ENCODE data around the gene PRAMEF17. TPM values are rescaled to one million over a fixed set of nuclear protein-coding genes. Genes with fewer than 3 reads are reported as not detected.

Gene PRAMEF17
- total and polyA plus RNA-seq, 2 of the 8 experiments (the other 6 are each of a cell fraction or from before 2014, with no cell fraction given), result not detected

- DNase-seq (ENCODE audit: low read depth in 1 of 2, low spot score in 2 of 2), result no peak
- H3K36me3 ChIP-seq (ENCODE audit: control insufficient read depth in 2 of 4, insufficient read depth in 4 of 4, low read length in 3 of 4), result no peaks in the 10 kb centered on the region; a peak in 1 of 8 replicates
- H4K8ac ChIP-seq (ENCODE audit: extremely low read depth, insufficient read depth, low read length), result no peak overlapping the region
- no peak overlapping the region for H3K18ac ChIP-seq (ENCODE audit: extremely low read depth, low read length)
- no peaks in the 10 kb centered on the region for H4K20me1 ChIP-seq (replicated peaks in 1 of 2; ENCODE audit: control insufficient read depth in 1 of 2, insufficient read depth in 2 of 2, low read length in 2 of 2)
- no peak overlapping the region for H2AK5ac ChIP-seq (ENCODE audit: low read depth, low read length)
- 75% methylated on average over 4 of the region's 4 CpGs; no CpG with 5 or more reads in 1 of the 2 experiments for WGBS, 2 experiments (ENCODE audit: extremely low coverage in 1 of 2, insufficient coverage in 1 of 2, insufficient read length in 1 of 2, insufficient replicate concordance in 2 of 2, low coverage in 1 of 2, low lambda C conversion rate in 2 of 2, missing lambda C conversion rate in 1 of 2)
- no peak overlapping the region for H3K4me2 ChIP-seq (ENCODE audit: insufficient read depth in 1 of 2, low read depth in 2 of 2, low read length in 2 of 2)
- H3K27me3 ChIP-seq (replicated peaks in 1 of 4; ENCODE audit: control insufficient read depth in 3 of 4, extremely low read depth in 1 of 4, insufficient read depth in 3 of 4, low read length in 3 of 4), result no peaks in the 10 kb centered on the region
- no peak for TF ChIP-seq NANOG (IDR thresholded peaks at IDR 0.05; ENCODE audit: insufficient read depth, low read depth, low read length, poor library complexity, severe bottlenecking)
- no peak for TF ChIP-seq SIX5 (IDR thresholded peaks at IDR 0.05; ENCODE audit: low read depth, low read length)
- TF ChIP-seq RFX5 (IDR thresholded peaks at IDR 0.05; ENCODE audit: borderline replicate concordance, low read depth, low read length), result no peak
- TF ChIP-seq USF2 (IDR thresholded peaks at IDR 0.05; ENCODE audit: low read length), result no peak
- no peak for TF ChIP-seq KDM4A (IDR thresholded peaks at IDR 0.05; ENCODE audit: low read depth, low read length, severe bottlenecking)
- no peak for TF ChIP-seq ASH2L (IDR thresholded peaks at IDR 0.05; ENCODE audit: low read length)
- peaks cover 40 to 79% of the 10 kb centered on the region in 2 experiments for H3K9me3 ChIP-seq (ENCODE audit: insufficient read depth in 2 of 2, low read depth in 1 of 2, low read length in 1 of 2)
- no peak overlapping the region for H2BK12ac ChIP-seq (ENCODE audit: low read depth, low read length)
- no peak overlapping the region for H3K4ac ChIP-seq (replicated peaks; ENCODE audit: insufficient read length, low read depth, low read length)
- no peak overlapping the region for H2BK5ac ChIP-seq (ENCODE audit: low read depth, low read length)
- H3K56ac ChIP-seq (replicated peaks; ENCODE audit: insufficient read length, low read depth, low read length), result no peak overlapping the region
- H3K23me2 ChIP-seq (ENCODE audit: low read depth, low read length), result no peaks in the 10 kb centered on the region
- FAIRE-seq, result no peak
- H3K4me3 ChIP-seq (ENCODE audit: extremely low read depth in 1 of 4, insufficient read depth in 2 of 4, low read depth in 3 of 4, low read length in 4 of 4), result no peak overlapping the region
- H2BK15ac ChIP-seq (ENCODE audit: low read length), result no peak overlapping the region
- H4K91ac ChIP-seq (replicated peaks; ENCODE audit: insufficient read length, low read length), result no peak overlapping the region
- CTCF ChIA-PET (ENCODE audit: partially characterized antibody), result no interaction called here
- no peak overlapping the region for H3K9ac ChIP-seq (replicated peaks in 1 of 4; ENCODE audit: extremely low read depth in 1 of 4, low read depth in 3 of 4, low read length in 3 of 4)
- POLR2A ChIA-PET (ENCODE audit: partially characterized antibody), result no interaction called here
- no peak overlapping the region for H2BK120ac ChIP-seq (replicated peaks; ENCODE audit: low read depth, low read length)
- no peak overlapping the region for H2AFZ ChIP-seq (ENCODE audit: low read length)
- no peaks in the 10 kb centered on the region for H3K4me1 ChIP-seq (replicated peaks in 1 of 4; ENCODE audit: control insufficient read depth in 3 of 4, insufficient read depth in 4 of 4, low read length in 3 of 4)
- H4K5ac ChIP-seq (ENCODE audit: insufficient read length, low read depth, low read length), result no peak overlapping the region
- no peak overlapping the region for H3K23ac ChIP-seq (ENCODE audit: insufficient read length)
- no peak overlapping the region for H3K14ac ChIP-seq (ENCODE audit: insufficient read length)
- no peaks in the 10 kb centered on the region for H3K79me2 ChIP-seq (ENCODE audit: control insufficient read depth in 1 of 2, insufficient read depth in 2 of 2, low read length in 2 of 2)
- no peak overlapping the region for H2BK20ac ChIP-seq (ENCODE audit: low read length)
- no peak overlapping the region for H3K27ac ChIP-seq (ENCODE audit: low read depth, low read length)
- H3K79me1 ChIP-seq (ENCODE audit: low read depth, low read length), result no peaks in the 10 kb centered on the region
Observed at GRCh38 chr1:13407811-13408210, 18.4 kb downstream of the PRAMEF17 start.
